GM15510 (cell line): ENCODE results near the gene GPR151.

Experiments used
- POLR2A ChIP-seq: IDR thresholded peaks from 3 replicates; pipeline ENCODE4 v1.6.1; 2011; ENCODE audit warnings: borderline replicate concordance; ENCODE audit not compliant: insufficient read length; ENCODE audit errors: extremely low read depth

GPR151 gene

DNA sequence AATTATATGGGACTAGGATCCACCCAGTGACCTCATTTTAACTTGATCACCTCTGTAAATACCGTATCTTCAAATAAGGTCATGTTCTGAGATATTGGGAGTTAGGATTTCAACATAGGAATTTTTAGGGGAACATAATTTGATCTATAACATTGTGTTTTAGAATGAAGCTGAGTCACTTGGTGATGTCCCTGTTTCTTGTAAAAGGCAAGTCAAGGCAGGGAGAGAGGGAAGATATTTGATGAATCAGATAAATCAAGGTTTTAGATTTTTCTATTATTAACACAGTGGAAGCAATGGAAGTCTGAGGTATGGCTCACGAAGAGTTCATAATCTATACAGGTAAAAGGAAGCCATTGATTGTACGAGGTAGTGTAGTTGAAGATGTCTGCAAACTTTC lies 11.8 kb upstream of the GPR151 start:
- TF ChIP-seq POLR2A = no peak

DNA sequence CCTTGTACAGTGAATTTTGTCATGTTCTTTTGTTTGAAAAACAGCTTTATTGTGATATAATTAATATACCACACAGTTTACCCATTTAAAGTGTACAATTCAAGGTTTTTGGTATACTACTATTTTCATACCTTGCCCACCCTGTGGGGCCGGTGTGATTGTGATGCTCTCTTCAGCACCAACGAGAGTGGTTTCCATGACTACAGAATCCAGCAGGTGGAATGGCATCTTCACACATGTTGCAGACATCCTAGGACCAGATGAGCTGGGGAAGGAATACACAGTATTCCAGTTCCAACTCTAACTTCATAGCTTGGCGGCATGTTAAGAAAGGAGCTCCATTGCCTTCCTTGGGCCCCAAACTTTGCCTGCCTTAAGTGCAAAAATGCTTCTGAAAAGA lies 7.7 kb upstream of the GPR151 start:
- TF ChIP-seq POLR2A = no peak

DNA sequence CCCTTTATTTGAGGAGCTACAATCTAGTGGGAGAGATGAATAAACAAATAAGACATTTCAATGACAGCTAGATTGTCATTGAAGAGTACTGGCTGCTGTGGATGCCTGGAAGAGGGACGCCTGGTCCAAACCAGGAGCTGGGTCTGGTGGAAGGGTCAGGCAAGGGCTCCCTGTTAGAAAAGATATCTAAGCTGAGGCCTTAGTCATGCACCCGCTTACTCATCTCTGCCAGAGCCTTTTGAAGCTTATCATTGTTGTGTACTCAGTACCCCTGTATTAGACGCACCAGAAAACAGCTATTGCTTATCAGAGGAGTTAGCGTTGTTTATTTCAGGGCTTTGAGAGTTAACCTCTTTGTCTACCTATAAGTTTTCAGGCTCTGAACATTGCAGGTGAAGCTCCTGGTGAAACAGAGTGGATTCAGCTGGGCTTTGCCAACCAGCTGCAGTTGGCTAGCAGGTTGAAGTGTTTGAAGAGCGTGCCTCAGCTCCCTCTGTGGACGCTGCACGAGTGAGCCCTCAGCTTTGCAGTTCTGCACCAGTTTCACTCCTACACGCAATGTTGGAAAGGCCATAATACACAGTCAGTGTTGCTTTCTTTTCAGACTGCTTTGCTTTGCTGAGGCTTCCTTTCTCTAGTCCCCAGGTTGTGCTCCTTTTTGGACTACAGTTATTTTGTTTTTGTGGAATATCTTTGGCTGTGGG lies 5.6 kb upstream of the GPR151 start:
- no peak for TF ChIP-seq POLR2A

DNA sequence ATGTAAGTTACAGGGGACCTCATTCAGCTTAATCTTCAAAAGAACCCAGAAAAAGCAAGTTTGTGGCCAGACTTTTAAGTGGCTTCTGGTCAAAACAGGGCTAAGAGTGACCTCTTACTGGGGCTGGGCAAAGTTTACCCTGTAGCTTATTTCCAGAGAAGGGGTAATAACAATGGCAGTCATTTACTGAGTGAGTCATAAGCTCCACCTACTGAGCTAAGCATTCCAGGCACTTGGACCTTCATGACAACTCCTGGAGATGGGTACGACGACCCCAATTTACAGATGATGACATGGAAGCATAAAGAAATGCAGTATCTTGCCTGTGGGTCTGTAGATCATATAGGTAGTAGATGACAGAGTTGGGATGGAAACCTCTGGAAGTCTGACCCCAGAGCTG lies 4.7 kb upstream of the GPR151 start:
- no peak for TF ChIP-seq POLR2A

- TF ChIP-seq POLR2A = no peak
These were observed 3.6 kb upstream of the GPR151 start for GRCh38 chr5:146519554-146519953.

DNA sequence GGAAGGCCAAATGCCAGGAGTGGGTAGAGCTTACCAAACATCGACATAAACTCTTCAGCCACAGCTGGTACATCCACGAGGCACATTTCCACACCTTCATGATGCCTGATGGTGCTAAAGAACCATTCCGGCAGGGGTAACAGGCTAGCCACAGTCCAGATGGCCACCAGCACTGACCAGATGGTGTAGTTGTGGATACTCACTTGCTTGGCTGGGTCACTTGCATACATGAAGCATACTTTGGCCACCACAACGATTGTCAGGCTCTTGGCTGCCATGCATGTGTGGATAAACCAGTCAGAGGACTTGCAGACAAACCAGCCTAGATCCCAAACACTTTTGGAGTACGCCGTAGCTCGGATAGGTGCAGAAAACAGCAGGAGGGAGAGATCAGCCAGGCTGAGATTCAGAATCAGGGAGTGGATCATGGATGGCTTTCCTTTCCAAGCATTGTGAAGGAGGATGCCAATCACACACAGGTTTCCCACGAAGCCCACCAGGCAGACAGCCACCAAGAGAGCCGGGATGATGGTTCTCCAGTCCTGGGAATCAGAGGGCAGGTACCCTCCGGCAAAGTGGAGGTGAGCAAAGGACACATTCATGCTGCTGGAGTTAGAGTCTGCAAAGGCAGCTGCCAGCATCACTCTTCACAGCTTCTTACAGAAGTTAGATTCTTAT lies 378 bp downstream of the GPR151 start:
- TF ChIP-seq POLR2A = no peak

DNA sequence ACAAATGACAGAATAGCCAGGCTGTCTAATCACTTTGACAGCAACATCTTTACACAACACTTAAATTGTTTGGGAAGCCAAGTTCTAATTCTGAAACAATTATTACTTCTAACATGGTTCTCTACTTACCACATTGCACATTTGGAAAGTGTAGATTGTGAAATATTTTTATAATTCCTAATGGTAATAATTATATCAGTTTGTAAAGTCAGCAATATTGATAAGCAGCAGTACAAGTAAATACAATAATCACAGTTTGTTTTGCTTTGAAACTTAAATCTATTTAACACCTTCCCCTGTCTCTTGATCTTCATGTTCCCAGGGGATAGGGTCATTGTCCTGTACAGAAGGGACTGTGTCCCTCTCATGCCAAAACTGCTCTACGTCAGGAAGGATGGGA lies 1.4 kb downstream of the GPR151 start:
- TF ChIP-seq POLR2A = no peak

GRCh38 chr5:146513462-146513861 lies 2.5 kb downstream of the GPR151 start:
- no peak for TF ChIP-seq POLR2A

DNA sequence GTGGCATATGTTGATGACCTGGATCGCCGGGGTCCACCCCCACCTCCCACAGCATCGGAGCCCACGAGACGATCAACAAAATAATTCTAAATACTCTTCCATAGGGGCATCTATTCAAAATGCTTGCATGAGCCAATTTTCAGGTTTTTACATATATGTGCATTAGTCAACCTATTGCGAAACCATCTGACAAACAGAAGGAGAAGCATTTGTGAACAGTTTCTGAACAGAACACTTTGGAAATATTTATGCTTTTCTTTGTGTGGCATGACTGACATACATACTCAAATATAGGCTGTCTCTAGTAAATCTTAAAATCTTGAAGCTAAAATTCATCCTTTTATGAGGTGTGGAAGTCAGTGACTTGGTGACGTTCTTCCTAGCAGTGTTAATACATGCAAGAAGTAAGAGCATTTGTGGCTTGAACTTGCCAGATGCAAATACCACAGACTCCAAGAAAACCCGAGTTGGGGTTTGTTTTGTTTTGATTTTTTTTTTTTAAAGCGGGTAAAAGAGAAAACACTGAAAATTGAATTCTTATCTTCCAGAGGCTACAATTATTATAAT lies 5.3 kb downstream of the GPR151 start:
- no peak for TF ChIP-seq POLR2A

GRCh38 chr5:146507428-146507827 lies 8.6 kb downstream of the GPR151 start:
- no peak for TF ChIP-seq POLR2A

GRCh38 chr5:146499680-146500079 lies 16.3 kb downstream of the GPR151 start:
- TF ChIP-seq POLR2A = no peak

- TF ChIP-seq POLR2A = no peak
These were observed 21.3 kb downstream of the GPR151 start for GRCh38 chr5:146494656-146495055.

GRCh38 chr5:146490089-146490843 lies 25.7 kb downstream of the GPR151 start:
- TF ChIP-seq POLR2A = no peak

DNA sequence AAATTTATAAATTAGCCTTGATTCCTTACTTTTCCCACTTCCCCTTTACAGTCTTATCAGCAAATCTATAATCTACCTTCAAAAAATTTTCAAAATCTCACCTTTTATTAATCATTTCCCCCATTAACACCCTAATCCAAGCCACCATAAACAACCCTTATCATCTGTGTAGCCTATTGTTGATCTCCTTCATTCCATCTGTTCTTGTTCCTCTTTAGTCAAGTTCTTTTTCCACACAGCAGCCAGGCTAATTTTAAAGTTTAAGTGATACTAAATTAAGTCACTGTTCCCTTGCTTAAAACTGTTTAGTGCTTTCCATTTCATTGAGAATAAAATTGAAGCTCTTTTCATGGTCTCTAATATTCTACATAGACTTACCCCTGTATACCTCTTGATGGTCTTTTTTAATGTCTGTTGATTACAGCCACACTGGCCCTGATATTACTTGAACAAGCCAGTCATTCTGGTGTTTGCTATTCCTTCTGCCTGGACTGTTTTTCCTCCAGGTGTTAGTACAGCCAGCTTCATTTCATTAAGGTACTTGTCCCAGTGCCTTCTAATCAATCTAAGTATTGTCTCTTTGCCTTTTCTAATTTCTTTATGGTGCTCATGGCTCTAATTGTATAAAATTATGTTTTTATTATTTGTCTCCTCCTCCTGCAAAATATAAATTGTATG lies 31.1 kb downstream of the GPR151 start:
- TF ChIP-seq POLR2A = no peak

DNA sequence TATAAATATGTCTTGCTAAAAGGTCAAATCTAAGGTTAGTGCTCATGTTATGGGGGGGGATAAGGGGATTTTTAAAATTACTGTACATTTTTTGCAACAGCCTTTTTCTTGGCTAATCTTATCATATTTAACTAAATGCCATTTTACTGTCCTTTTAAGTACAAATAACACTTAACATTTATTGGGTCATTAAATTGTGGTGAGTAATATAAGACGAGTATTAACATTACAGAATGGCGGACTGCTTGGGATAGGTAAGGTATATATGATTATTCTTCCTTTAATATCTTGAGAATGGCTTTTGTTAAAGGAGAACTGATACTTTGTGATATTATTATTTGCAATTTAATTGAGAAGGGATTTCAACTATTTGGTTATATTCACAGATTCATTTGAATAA lies 33.2 kb downstream of the GPR151 start:
- no peak for TF ChIP-seq POLR2A
